ENCODE results near the gene CDC42EP3.

Gene CDC42EP3

GRCh38 chr2:37656512-37657423 lies 14.7 kb downstream of the CDC42EP3 start:
- no peak for DNase-seq (ENCODE audit: low read depth)

DNA sequence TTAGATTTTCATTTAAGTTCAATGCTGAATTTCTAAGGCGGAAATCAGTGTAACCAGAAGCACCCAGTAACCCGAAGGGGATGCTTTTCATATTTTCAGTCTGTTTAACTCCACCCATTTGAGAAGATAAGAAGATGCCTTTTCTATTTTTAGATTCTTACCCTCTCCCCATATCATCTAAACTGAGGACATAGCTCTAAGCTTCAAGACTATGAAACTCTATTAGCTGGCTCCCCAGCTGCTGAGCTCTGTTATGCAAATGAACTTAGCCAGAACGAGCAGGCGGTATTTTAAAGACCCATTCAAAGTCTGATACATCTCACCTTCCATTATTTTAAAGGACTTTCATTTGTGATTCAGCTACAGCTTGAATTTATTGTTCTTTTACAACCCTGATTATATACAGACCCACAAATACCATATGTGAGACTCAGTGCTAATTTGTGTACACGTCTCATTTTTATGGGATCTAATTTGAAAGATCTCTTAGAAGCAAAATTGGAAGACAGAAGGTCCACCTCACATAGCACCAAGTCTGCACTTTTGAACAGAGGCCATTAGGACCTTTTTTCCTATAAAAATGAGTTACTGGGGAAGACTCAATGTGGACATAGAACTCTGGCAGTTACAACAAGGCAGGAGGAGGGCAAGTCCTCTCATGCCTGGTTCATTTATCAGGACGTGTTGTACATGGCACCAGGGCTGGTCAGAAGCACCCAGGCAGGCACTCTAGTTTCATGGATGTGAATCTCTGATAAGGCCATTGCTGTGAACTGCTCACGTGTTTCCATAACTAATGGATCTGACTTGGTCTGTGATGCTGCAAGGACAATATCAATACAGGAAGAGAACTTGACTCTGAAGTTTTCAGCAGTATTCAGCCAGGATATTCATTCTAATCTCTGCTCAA lies 16.3 kb downstream of the CDC42EP3 start:
- no peak for DNase-seq (ENCODE audit: low read depth)

GRCh38 chr2:37654419-37654818 lies 17.0 kb downstream of the CDC42EP3 start:
- no peak for DNase-seq (ENCODE audit: low read depth)

GRCh38 chr2:37653805-37654378 lies 17.6 kb downstream of the CDC42EP3 start:
- DNase-seq (ENCODE audit: low read depth): no peak

GRCh38 chr2:37653093-37653492 lies 18.3 kb downstream of the CDC42EP3 start:
- no peak for DNase-seq (ENCODE audit: low read depth)

DNA sequence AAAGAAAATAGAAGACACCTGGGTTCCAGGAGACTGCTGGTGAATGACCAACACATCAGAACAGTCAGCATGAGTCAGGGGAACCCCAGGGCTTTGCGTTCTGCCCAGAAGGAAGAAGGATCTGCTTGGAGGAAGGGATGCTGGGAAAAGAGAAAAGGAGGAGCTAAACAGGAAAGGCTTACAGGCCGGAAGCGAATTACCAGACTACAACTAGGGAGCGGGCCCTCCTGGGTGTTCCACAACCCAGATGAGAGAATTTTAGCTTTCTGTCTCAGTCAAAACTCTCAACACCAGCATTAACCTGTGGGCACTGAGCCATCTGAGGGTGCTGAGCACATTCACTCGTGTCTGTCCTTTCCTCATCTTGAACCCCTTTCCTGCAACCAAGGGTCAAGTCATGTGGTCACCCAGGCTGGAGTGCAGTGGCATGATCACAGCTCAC lies 19.2 kb downstream of the CDC42EP3 start:
- DNase-seq (ENCODE audit: low read depth): no peak

DNA sequence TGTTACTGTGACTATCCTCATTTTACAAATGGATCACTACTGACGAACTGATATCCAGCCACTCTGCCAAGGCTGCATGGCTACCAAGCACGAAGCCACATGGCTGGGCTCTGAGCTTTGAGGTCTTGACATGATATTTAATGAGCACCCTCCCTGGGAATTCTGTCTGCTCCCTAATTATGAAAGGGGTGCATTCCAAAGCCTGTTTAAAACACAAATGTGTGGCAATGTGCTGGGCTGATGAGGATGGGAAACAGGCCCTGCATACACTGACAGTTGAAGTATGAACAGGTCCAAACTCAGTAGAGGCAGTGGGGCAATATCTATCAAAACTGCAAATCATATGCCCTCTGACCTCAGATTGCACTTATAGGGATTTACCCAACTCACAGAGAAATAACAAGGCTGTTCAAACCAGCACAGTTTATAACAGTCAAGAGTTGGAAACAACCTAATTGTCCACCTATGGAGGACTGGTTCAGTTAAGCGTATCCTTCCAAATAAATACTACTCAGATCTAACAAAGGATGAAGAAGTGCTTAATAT lies 20.8 kb downstream of the CDC42EP3 start:
- DNase-seq (ENCODE audit: low read depth): no peak

DNA sequence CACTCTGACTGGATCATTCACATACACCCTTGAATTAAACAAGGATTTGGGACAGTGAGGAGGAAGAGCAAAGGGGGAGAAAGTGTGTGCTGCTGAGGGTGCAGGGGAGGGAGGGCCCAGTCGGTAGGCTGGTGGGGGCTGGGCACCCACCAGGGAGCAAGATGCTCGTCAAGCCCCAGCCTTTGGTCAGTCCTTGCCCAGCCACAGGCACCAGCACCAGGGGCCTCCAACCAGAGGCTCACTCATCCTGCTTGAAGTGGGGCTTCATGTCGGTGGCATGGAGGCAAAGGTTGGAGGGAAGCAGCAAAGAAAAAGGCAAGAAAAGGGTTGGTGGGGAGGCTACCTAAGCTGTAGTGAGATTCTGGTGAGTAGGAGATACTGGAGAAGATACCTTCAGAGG lies 21.9 kb downstream of the CDC42EP3 start:
- DNase-seq (ENCODE audit: low read depth): no peak

DNA sequence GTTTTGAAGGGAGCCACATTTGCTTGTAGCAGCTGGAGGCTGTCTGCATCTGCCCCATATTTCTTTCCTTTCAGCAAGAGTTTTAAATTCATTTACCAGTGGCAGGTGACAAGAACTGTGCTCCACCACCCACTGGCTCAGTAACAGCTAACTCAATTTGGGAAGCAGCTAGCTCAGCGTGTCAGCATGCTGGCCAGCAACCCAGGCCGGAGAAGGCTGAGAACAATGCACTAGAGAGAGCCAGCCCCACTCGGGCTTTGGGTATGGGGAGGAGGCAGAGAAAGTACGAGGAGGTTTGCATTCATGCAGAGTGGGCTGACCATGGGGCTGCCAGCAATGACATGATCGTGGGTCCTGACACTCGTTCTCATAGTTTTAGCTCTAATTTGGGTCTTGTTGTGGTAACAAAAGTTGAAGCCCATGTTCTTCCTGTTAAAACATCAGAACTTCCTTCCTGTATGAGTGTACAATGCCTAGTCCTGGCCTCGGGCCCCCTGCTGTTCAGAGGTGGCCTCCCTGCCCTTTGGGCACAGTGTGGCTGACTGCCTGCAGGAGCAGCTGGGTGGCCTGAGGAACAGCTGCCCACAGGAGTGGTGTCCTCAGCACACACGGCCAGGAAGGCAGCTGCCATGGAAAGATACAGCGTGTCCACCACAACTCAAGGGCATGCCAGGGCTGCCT lies 23.0 kb downstream of the CDC42EP3 start:
- DNase-seq (ENCODE audit: low read depth): no peak

DNA sequence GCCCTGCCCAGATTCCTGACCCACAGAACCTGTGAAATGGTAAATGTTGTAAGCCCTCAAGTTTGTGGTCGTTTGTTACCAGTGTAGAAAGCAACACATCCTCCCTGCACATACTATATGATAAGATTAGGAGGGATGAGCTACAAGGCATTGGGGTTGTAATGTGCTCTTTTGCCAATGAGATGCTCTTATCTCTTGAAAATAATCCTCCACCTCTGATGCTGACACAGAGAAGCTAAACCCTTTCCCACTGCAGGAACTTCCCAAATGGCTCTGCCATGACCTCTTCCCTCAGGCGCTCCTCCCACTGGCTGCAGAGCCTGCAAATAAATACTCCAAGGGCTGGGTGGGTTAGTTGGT lies 23.5 kb downstream of the CDC42EP3 start:
- DNase-seq (ENCODE audit: low read depth): no peak

DNA sequence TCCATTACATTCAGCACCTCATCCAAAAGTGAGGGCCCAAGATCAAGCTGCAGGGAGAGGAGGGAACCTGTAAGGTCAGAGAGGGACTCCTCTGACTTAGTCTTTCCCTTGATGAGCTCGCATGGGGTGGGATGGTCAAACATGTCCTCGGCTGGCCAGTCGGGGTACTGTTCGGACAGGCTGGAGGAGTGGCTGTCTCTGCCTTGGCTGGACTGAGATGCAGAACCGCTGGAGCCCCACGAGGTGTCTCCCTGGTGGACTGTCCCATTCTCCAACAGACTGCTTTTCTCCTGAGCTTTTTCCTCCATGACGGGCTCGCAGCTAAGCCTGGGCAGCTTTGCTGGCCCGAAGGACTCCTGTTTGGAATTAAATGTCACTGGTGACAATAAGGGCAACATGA lies 25.6 kb downstream of the CDC42EP3 start:
- no peak for DNase-seq (ENCODE audit: low read depth)

DNA sequence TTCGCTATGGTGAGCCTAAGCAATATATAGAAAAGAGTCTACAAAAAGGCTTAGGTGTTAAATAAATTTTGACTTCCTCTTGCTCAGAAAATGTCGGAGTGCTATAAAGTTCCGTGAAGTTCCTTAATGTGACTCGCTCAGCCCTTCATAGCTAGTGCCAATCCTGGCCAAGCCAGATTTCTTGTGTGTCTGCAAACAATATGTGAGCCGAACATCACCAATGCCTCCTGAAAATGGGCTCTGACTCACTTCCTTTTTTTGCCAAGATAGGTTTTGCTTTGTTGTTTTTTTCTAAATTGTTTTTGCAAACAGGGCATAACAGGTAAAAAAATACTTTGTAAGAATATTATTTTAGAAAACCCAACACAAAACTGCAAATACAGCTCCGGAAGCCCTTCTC lies 26.1 kb downstream of the CDC42EP3 start:
- no peak for DNase-seq (ENCODE audit: low read depth)

GRCh38 chr2:37644191-37644590 lies 27.3 kb downstream of the CDC42EP3 start:
- no peak for DNase-seq (ENCODE audit: low read depth)

- DNase-seq (ENCODE audit: low read depth): no peak
Observed at GRCh38 chr2:37643730-37644078, 27.7 kb downstream of the CDC42EP3 start.

DNA sequence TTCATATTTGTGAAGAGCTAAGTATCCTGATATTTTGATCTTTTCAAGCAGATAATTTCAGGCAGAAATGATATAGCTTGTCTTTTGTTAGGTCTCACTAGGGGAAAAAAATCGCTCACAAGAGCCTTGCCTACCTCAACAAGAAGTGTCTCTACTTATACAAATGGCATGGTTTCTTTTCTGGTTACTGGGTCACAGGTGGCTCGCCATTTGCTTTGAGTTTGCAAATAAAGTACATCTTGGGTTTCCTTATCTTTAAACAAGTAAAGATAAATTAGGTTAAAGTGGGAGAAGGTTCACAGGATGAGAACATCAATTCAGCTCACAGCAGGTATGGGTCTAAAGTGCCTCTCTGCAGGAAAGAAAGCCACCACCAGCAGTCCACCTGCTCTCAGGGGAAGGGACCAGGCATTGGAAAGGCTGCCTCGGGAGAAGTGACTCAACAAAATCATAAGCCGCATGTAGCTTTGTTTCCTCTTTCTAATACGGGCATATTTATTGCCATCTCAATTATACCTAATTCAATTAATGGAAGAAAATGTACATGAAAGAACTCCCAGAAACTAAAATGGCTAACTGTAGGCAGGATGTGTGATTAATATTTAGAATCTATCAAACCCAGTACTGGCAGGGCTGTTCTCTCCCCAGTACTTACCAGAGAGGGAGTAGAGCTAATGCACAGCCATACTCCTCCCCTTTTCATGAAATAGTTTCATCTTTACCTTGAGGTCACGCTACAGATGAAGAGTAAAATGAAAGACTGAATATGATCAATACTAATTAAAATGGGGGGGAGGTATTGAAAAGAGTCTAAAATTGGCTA lies 28.3 kb downstream of the CDC42EP3 start:
- no peak for DNase-seq (ENCODE audit: low read depth)

- DNase-seq (ENCODE audit: low read depth): no peak
Observed at GRCh38 chr2:37641582-37642171, 29.8 kb downstream of the CDC42EP3 start.

- DNase-seq (ENCODE audit: low read depth): no peak
Observed at GRCh38 chr2:37639631-37640030, 31.8 kb downstream of the CDC42EP3 start.

- no peak for DNase-seq (ENCODE audit: low read depth)
Observed at GRCh38 chr2:37638973-37639372, 32.5 kb downstream of the CDC42EP3 start.

- no peak for DNase-seq (ENCODE audit: low read depth)
Observed at GRCh38 chr2:37637985-37638384, 33.5 kb downstream of the CDC42EP3 start.

DNA sequence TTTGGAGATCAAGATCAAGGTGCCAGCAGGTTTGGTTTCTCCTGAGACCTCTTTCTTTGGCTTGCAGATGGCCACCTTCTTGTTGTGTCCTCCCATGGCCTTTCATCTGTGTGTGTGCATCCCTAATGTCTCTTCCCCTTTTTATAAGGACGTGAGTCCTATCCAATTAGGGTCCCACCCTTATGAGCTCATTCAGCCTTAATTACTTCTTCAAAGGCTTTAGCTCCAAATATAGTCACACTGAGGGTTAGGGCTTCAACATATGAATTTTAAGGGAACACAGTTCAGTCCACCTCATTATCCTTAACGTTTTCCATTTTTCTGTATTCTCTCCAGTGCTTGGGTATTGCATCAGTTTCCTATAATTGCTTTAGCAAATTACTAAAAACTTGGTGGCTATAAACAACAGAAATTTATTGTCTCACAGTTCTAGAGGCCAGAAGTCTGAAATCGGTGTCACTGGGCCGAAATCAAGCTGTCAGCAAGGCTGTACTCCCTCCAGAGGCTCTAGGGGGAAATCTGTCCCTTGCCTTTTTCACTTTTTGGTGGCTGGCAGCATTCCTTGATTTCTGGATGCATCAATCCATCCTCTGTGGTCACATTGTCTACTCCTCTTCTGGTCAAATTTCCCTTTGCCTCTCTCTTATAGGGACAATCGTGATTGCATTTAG lies 34.1 kb downstream of the CDC42EP3 start:
- no peak for DNase-seq (ENCODE audit: low read depth)
